HepG2 (cell line): ENCODE results near the gene GPC3. TPM values are rescaled to one million over a fixed set of nuclear protein-coding genes. Genes with fewer than 3 reads are reported as not detected.

Source experiments
- ATAC-seq: fragments of 200-7000 bp; cut with Tn5 transposase; 3 replicates; pipeline ENCODE4 v1.9.1; 2020; ENCODE audit warnings: mild to moderate bottlenecking, moderate library complexity
- BruUV-seq: library from RNA; stranded (reverse); fragments of 400-500 nt; replicated peaks from 2 replicates; lab custom pipeline; 2021; lab: Mats Ljungman, UMichigan
- CTCF ChIA-PET: fragments of 300-600 bp; formaldehyde crosslinking; extraction: SDS; loops from one replicate; lab custom pipeline; 2021; ENCODE audit warnings: low total read pairs, inconsistent platforms, low intra/inter-chr PET ratio; lab: Yijun Ruan, JAX
- POLR2A ChIA-PET: fragments of 350-600 bp; sonication (Branson Sonifier 250); formaldehyde crosslinking; loops from one replicate; lab custom pipeline; 2020; ENCODE audit warnings: antibody characterized with exemption, inconsistent platforms; lab: Yijun Ruan, JAX
- DNase-seq: peaks from one replicate; pipeline ENCODE4 v3.0.0-alpha.2; 2015; ENCODE audit warnings: low spot score
- FAIRE-seq: peaks from 3 replicates; lab custom pipeline; 2011; peaks lifted over from hg19 to GRCh38; lab: Jason Lieb, UNC
- H2AFZ ChIP-seq: one replicate; pipeline ENCODE4 v1.6.1; 2011; ENCODE audit warnings: low read length, inconsistent platforms
- H3K27ac ChIP-seq: fragments of 300-600 bp; 3 replicates; pipeline ENCODE4 v1.8.0; 2011; ENCODE audit warnings: mixed run types, mild to moderate bottlenecking, mixed read lengths, low read length, inconsistent platforms; ENCODE audit not compliant: insufficient read depth; ENCODE audit errors: extremely low read length
- H3K27me3 ChIP-seq, 2 experiments: fragments of 200-600 bp in 1 of 2; 2 replicates in 1 of 2; 3 replicates in 1 of 2; pipeline versions ENCODE4 v1.6.0 to v1.8.0; 2011; ENCODE audit warnings: low read length in 2 of 2, mild to moderate bottlenecking in 2 of 2, moderate library complexity in 2 of 2, inconsistent platforms in 1 of 2; ENCODE audit not compliant: insufficient read depth in 2 of 2, control insufficient read depth in 1 of 2
- H3K36me3 ChIP-seq, 2 experiments: fragments of 200-600 bp in 1 of 2; replicated peaks in 1 of 2; 2 replicates in 1 of 2; 3 replicates in 1 of 2; pipeline versions ENCODE4 v1.5.1 to v1.8.0; 2011; ENCODE audit warnings: low read length in 2 of 2, inconsistent platforms in 1 of 2; ENCODE audit not compliant: insufficient read depth in 2 of 2, control insufficient read depth in 1 of 2
- H3K4me1 ChIP-seq: 2 replicates; pipeline ENCODE4 v1.5.1; 2012; ENCODE audit warnings: low read length, inconsistent platforms; ENCODE audit not compliant: insufficient read depth
- H3K4me2 ChIP-seq: 2 replicates; pipeline ENCODE4 v1.6.0; 2011; ENCODE audit warnings: low read depth, low read length, inconsistent platforms
- H3K4me3 ChIP-seq, 3 experiments: fragments of 200-600 bp in 1 of 3; sonication (generic), shearing (Covaris generic) in 1 of 3; replicated peaks in 1 of 3; 2 replicates each; pipeline ENCODE4 v1.5.1; 2011 to 2016; ENCODE audit warnings: low read length in 3 of 3, inconsistent platforms in 2 of 3, low read depth in 2 of 3, mild to moderate bottlenecking in 2 of 3, control low read depth in 1 of 3, mixed read lengths in 1 of 3; ENCODE audit not compliant: insufficient read depth in 1 of 3
- H3K79me2 ChIP-seq: one replicate; pipeline ENCODE4 v1.6.1; 2011; ENCODE audit warnings: low read length, inconsistent platforms; ENCODE audit not compliant: insufficient read depth
- H3K9ac ChIP-seq: 2 replicates; pipeline ENCODE4 v1.6.0; 2011; ENCODE audit warnings: mild to moderate bottlenecking, low read depth, low read length, inconsistent platforms; ENCODE audit not compliant: insufficient read depth
- H3K9me3 ChIP-seq: 2 replicates; pipeline ENCODE4 v1.5.1; 2012; ENCODE audit warnings: mild to moderate bottlenecking, low read length
- H4K20me1 ChIP-seq: 2 replicates; pipeline ENCODE4 v1.6.0; 2011; ENCODE audit warnings: inconsistent platforms, mild to moderate bottlenecking, low read length, moderate library complexity; ENCODE audit not compliant: insufficient read depth
- ARNT2 ChIP-seq: sonication (generic); formaldehyde crosslinking; IDR thresholded peaks from 2 replicates; pipeline ENCODE4 v1.8.0; 2022; ENCODE audit warnings: mild to moderate bottlenecking, low read depth, missing genetic modification reagents, moderate library complexity
- CEBPB ChIP-seq: IDR thresholded peaks from 2 replicates; pipeline ENCODE4 v1.6.1; 2011; ENCODE audit warnings: low read depth, low read length, improper control_type of control experiment, borderline replicate concordance
- FOXM1 ChIP-seq: sonication (generic); formaldehyde crosslinking; IDR thresholded peaks from 2 replicates; pipeline ENCODE4 v1.5.0; 2020; ENCODE audit warnings: missing genetic modification reagents
- GATAD2A ChIP-seq: IDR thresholded peaks from 2 replicates; pipeline ENCODE4 v1.6.1; 2016
- HNRNPK ChIP-seq: fragments of 200-400 bp; formaldehyde crosslinking; IDR thresholded peaks from 2 replicates; pipeline ENCODE4 v1.6.1; 2018; ENCODE audit warnings: low read length, low read depth, moderate library complexity, mild to moderate bottlenecking; ENCODE audit not compliant: poor library complexity, severe bottlenecking
- POLR2G ChIP-seq: fragments of 200-400 bp; formaldehyde crosslinking; IDR thresholded peaks from 2 replicates; pipeline ENCODE4 v1.6.1; 2018; ENCODE audit warnings: mild to moderate bottlenecking, low read depth, low read length, moderate library complexity
- RXRA ChIP-seq: sonication (generic); formaldehyde crosslinking; IDR thresholded peaks from 2 replicates; pipeline ENCODE4 v1.5.1; 2020; ENCODE audit warnings: missing genetic modification reagents
- SNAPC5 ChIP-seq: sonication (generic); formaldehyde crosslinking; IDR thresholded peaks from 2 replicates; pipeline ENCODE4 v1.8.1; 2023; ENCODE audit warnings: mild to moderate bottlenecking, missing genetic modification reagents, borderline replicate concordance
- ZBTB49 ChIP-seq: sonication (generic); formaldehyde crosslinking; IDR thresholded peaks from 2 replicates; pipeline ENCODE4 v1.4.0; 2020; ENCODE audit warnings: missing genetic modification reagents, borderline replicate concordance
- ZNF496 ChIP-seq: sonication (generic); formaldehyde crosslinking; IDR thresholded peaks from 2 replicates; pipeline ENCODE4 v1.8.1; 2023; ENCODE audit warnings: mild to moderate bottlenecking, moderate library complexity, missing genetic modification reagents; ENCODE audit not compliant: insufficient replicate concordance
- ZNF543 ChIP-seq: sonication (generic); formaldehyde crosslinking; IDR thresholded peaks from 2 replicates; pipeline ENCODE4 v1.4.0; 2020; ENCODE audit warnings: mild to moderate bottlenecking, missing genetic modification reagents
- ZNF629 ChIP-seq: sonication (generic); formaldehyde crosslinking; conservative IDR thresholded peaks from 2 replicates; pipeline ENCODE4 v1.5.0; 2020; ENCODE audit warnings: missing genetic modification reagents
- WGBS: methylation state at CpG from one replicate; pipeline ENCODE4 v1.1.6; 2017; ENCODE audit warnings: low lambda C conversion rate; 5-methylcytosine and 5-hydroxymethylcytosine counted together
- in situ Hi-C: cut with HindIII; loops from 2 replicates; pipeline ENCODE4 v1.10.0; 2017; ENCODE audit warnings: low pct_unique_long_range_greater_than_20kb; ENCODE audit not compliant: extremely low pct_ligation_motif_present
- intact Hi-C: fragments of 100-400 bp; cut with micrococcal nuclease; formaldehyde crosslinking; loops from one replicate; pipeline ENCODE4 v1.10.0; 2022; ENCODE audit not compliant: unreplicated experiment
- polyA plus RNA-seq, 8 experiments: library from polyadenylated mRNA; depleted of rRNA in 3 of 8; stranded (reverse) in 7 of 8; unstranded in 1 of 8; fragments of >200 nt; fragmentation: Illumina TruSeq in 4 of 8; extraction: Trizol in 4 of 8; gene quantifications; 2 replicates each; pipeline versions ENCODE4 v1.2.1 to v1.2.3, GENCODE V29; 2011 to 2016; ENCODE audit warnings: low read depth in 4 of 8, missing spikeins in 1 of 8, mixed read lengths in 1 of 8; ENCODE audit not compliant: insufficient read depth in 1 of 8
- total RNA-seq, 5 experiments: library from RNA; depleted of rRNA; stranded (reverse); fragments of >200 nt; fragmentation: Illumina TruSeq; extraction: Trizol; gene quantifications; 2 replicates each; pipeline ENCODE4 v1.2.3, GENCODE V29; 2016; ENCODE audit warnings: low read depth in 1 of 5

The GPC3 gene
- total and polyA plus RNA-seq, 2 of the 13 experiments (the other 11 are each of a cell fraction or from before 2014, with no cell fraction given) = 1,799 to 3,263 TPM

DNA sequence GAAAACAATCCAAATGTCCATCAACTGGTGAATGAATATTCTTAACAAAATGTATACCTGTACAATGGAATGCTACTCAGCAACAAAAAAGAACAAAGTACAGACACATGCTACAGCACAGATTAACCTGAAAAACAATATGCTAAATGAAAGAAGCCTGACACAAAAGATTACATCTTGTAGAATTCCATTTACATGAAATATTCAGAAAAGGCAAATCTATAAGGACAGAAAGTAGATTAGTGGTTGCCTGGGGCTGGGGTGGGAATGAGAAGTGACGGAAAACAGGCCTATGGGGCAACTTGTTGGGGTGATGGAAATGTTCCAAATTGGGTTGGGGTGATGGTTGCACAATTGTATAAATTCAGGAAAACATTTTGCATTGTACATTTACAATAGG is 351.0 kb downstream of the GPC3 start:
- ATAC-seq = no peak
- Histone ChIP-seq H2AFZ (no peak overlapping the region), H3K79me2 (peaks cover 26% of the 10 kb centered on the region), H3K27me3 (no peaks in the 10 kb centered on the region), H3K36me3 (peaks cover 3 to 20% of the 10 kb centered on the region in 2 experiments; a peak in 4 of 5 replicates), H3K4me2 (no peak overlapping the region), H3K9me3 (no peaks in the 10 kb centered on the region), H3K27ac (no peak overlapping the region), H3K4me1 (peaks cover 16% of the 10 kb centered on the region; the same call in 1 of the 2 replicates), H4K20me1 (peaks cover 67% of the 10 kb centered on the region), H3K4me3 (no peak overlapping the region), H3K9ac (no peak overlapping the region)
- ChIA-PET POLR2A (no interaction called here), CTCF (no interaction called here)
- TF ChIP-seq FOXM1 (CRISPR knock-in tag) = no peak
- no peak for TF ChIP-seq CEBPB
- no peak for TF ChIP-seq HNRNPK
- TF ChIP-seq POLR2G = no peak
- no peak for TF ChIP-seq ZBTB49 (CRISPR knock-in tag)
- TF ChIP-seq RXRA = no peak
- TF ChIP-seq ARNT2 = no peak
- TF ChIP-seq ZNF629 (CRISPR knock-in tag) = no peak
- TF ChIP-seq GATAD2A = no peak
- TF ChIP-seq SNAPC5 (CRISPR knock-in tag) = no peak
- TF ChIP-seq ZNF543 (CRISPR knock-in tag) = no peak
- TF ChIP-seq ZNF496 (CRISPR knock-in tag) = no peak
- WGBS = 95% methylated on average over 1 of the region's 1 CpG
- BruUV-seq = no TSS peak
- no peak for DNase-seq
- in situ Hi-C loops (no loop called here), intact Hi-C loops (no loop called here)
- FAIRE-seq = no peak
